HEK293 (cell line): ENCODE measurements around the gene PARD6B.
"Not testable (repeated sequence)": the region's sequence is repeated elsewhere in the genome, so short reads cannot be mapped to it uniquely, and the experiment has no call there.

ENCODE experiments used
- CTCF ChIA-PET: fragments of 350-600 bp; formaldehyde crosslinking; extraction: SDS; loops from one replicate; lab custom pipeline; 2021; ENCODE audit warnings: antibody characterized with exemption; lab: Yijun Ruan, JAX
- POLR2A ChIA-PET: fragments of 300-600 bp; formaldehyde crosslinking; extraction: SDS; loops from one replicate; lab custom pipeline; 2020; ENCODE audit warnings: antibody characterized with exemption, inconsistent platforms; lab: Yijun Ruan, JAX
- H3K27ac ChIP-seq: fragments of 200-500 bp; sonication (Bioruptor generic); 2 replicates; pipeline ENCODE4 v1.5.1; 2014; ENCODE audit warnings: low read depth, low read length, control low read depth, inconsistent platforms; ENCODE audit errors: extremely low read depth
- H3K36me3 ChIP-seq, 2 experiments: fragments of 200-500 bp in 1 of 2; sonication (Bioruptor generic) in 1 of 2; 1 replicate in 1 of 2; 2 replicates in 1 of 2; pipeline ENCODE4 v1.5.1; 2014 to 2017; ENCODE audit warnings: inconsistent platforms in 2 of 2, low read length in 2 of 2; ENCODE audit not compliant: control insufficient read depth in 2 of 2, insufficient read depth in 1 of 2
- H3K4me1 ChIP-seq: fragments of 200-500 bp; sonication (Bioruptor generic); 2 replicates; pipeline ENCODE4 v1.5.1; 2014; ENCODE audit warnings: mild to moderate bottlenecking, low read length, inconsistent platforms; ENCODE audit not compliant: control insufficient read depth, insufficient read depth
- H3K4me3 ChIP-seq: 2 replicates; pipeline ENCODE4 v1.5.1; 2011; ENCODE audit warnings: low read depth, mild to moderate bottlenecking, control low read depth, low read length, moderate library complexity
- H3K9me3 ChIP-seq: fragments of 200-500 bp; sonication (Bioruptor generic); 2 replicates; pipeline ENCODE4 v1.5.1; 2014; ENCODE audit warnings: low read depth, low read length, inconsistent platforms; ENCODE audit not compliant: control insufficient read depth, insufficient read depth
- BCL11A ChIP-seq: fragments of 450-650 bp; formaldehyde crosslinking; IDR thresholded peaks from 2 replicates; pipeline ENCODE4 v1.5.1; 2016; ENCODE audit warnings: low read depth, missing biosample characterization, missing genetic modification characterization
- ELK4 ChIP-seq: IDR thresholded peaks from 2 replicates; pipeline ENCODE4 v1.6.1; 2011; ENCODE audit warnings: mild to moderate bottlenecking, low read depth, low read length, borderline replicate concordance
- GLIS1 ChIP-seq: fragments of 450-650 bp; formaldehyde crosslinking; IDR thresholded peaks from 2 replicates; pipeline ENCODE4 v1.5.1; 2016; ENCODE audit warnings: missing biosample characterization, missing genetic modification characterization
- IKZF3 ChIP-seq: fragments of 450-650 bp; IDR thresholded peaks from 2 replicates; pipeline ENCODE4 v1.5.0; 2018; ENCODE audit warnings: missing biosample characterization, mild to moderate bottlenecking, missing genetic modification characterization, moderate library complexity
- OSR2 ChIP-seq: fragments of 450-650 bp; formaldehyde crosslinking; IDR thresholded peaks from 2 replicates; pipeline ENCODE4 v1.5.1; 2016; ENCODE audit warnings: missing biosample characterization, missing genetic modification characterization
- SCRT1 ChIP-seq: fragments of 450-650 bp; formaldehyde crosslinking; IDR thresholded peaks from 2 replicates; pipeline ENCODE4 v1.5.1; 2016; ENCODE audit warnings: missing biosample characterization, missing genetic modification characterization, borderline replicate concordance
- ZIC2 ChIP-seq: fragments of 450-650 bp; formaldehyde crosslinking; IDR thresholded peaks from 2 replicates; pipeline ENCODE4 v1.5.1; 2016; ENCODE audit warnings: missing biosample characterization, missing genetic modification characterization
- ZNF140 ChIP-seq: fragments of 450-650 bp; formaldehyde crosslinking; IDR thresholded peaks from 2 replicates; pipeline ENCODE4 v1.5.1; 2016; ENCODE audit warnings: missing biosample characterization, missing genetic modification characterization
- ZNF148 ChIP-seq: fragments of 450-650 bp; formaldehyde crosslinking; IDR thresholded peaks from 2 replicates; pipeline ENCODE4 v1.5.0; 2017; ENCODE audit warnings: missing biosample characterization, missing genetic modification characterization, borderline replicate concordance
- ZNF169 ChIP-seq: fragments of 450-650 bp; formaldehyde crosslinking; IDR thresholded peaks from 2 replicates; pipeline ENCODE4 v1.5.1; 2016; ENCODE audit warnings: missing biosample characterization, missing genetic modification characterization
- ZNF366 ChIP-seq: fragments of 450-650 bp; formaldehyde crosslinking; conservative IDR thresholded peaks from 2 replicates; pipeline ENCODE4 v1.5.1; 2016; ENCODE audit warnings: missing biosample characterization, missing genetic modification characterization
- ZNF501 ChIP-seq: fragments of 450-650 bp; formaldehyde crosslinking; IDR thresholded peaks from 2 replicates; pipeline ENCODE4 v1.5.1; 2016; ENCODE audit warnings: missing biosample characterization, missing genetic modification characterization
- ZNF513 ChIP-seq: fragments of 450-650 bp; IDR thresholded peaks from 2 replicates; pipeline ENCODE4 v1.5.1; 2018; ENCODE audit warnings: missing biosample characterization, missing genetic modification characterization
- ZNF549 ChIP-seq: fragments of 450-650 bp; IDR thresholded peaks from 2 replicates; pipeline ENCODE4 v1.5.1; 2018; ENCODE audit warnings: missing biosample characterization, missing genetic modification characterization, mild to moderate bottlenecking, inconsistent platforms, moderate library complexity
- ZNF585B ChIP-seq: fragments of 450-650 bp; formaldehyde crosslinking; IDR thresholded peaks from 2 replicates; pipeline ENCODE4 v1.5.1; 2016; ENCODE audit warnings: missing biosample characterization, missing genetic modification characterization
- ZNF837 ChIP-seq: fragments of 450-650 bp; formaldehyde crosslinking; IDR thresholded peaks from 2 replicates; pipeline ENCODE4 v1.5.1; 2016; ENCODE audit warnings: missing biosample characterization, missing genetic modification characterization
- ZSCAN30 ChIP-seq: fragments of 450-650 bp; IDR thresholded peaks from 2 replicates; pipeline ENCODE4 v1.5.1; 2018; ENCODE audit warnings: missing biosample characterization, mild to moderate bottlenecking, missing genetic modification characterization, moderate library complexity

PARD6B gene

GRCh38 chr20:50701041-50701963 is 30.1 kb upstream of the PARD6B start:
- POLR2A ChIA-PET = interaction anchor here (0.5 to 0.6 kb wide), 2 partner anchors 30 to 82 kb away, joined by 4 to 6 read pairs; partner anchors contain the start of gene PARD6B

GRCh38 chr20:50703651-50704438 is 27.5 kb upstream of the PARD6B start:
- 0 out of 2 replicates have a peak, but pooled peaks have one; percentile 10 for TF ChIP-seq SCRT1 (tag by site-specific recombination)
- H3K36me3 ChIP-seq, H3K27ac ChIP-seq, H3K4me1 ChIP-seq, H3K9me3 ChIP-seq, H3K4me3 ChIP-seq: not testable (repeated sequence)
- CTCF ChIA-PET = interaction anchor here (2.0 kb wide), 1 partner anchor 10 kb away, joined by 9 read pairs; no protein-coding TSS in a partner anchor
- POLR2A ChIA-PET = interaction anchor here (0.6 kb wide), 1 partner anchor 17 kb away, joined by 3 read pairs; no protein-coding TSS in a partner anchor

More at GRCh38 chr20:50701041-50701963, 30.1 kb upstream of the PARD6B start:
- Histone ChIP-seq H3K9me3 (no peaks in the 10 kb centered on the region), H3K4me1 (0 out of 2 replicates have a peak, but pooled peaks cover 5% of the 10 kb centered on the region), H3K4me3 (no peak overlapping the region), H3K27ac (no peak overlapping the region), H3K36me3 (no peaks in the 10 kb centered on the region)
- TF ChIP-seq ZIC2 (tag by site-specific recombination) (peak; percentile 63), ZNF549 (tag by site-specific recombination) (no peak), ZNF501 (tag by site-specific recombination) (no peak), ELK4 (no peak), ZNF140 (no peak), GLIS1 (tag by site-specific recombination) (peak; percentile 79), ZSCAN30 (tag by site-specific recombination) (no peak)
- CTCF ChIA-PET = interaction anchor here (0.5 to 0.6 kb wide), 2 partner anchors 24 to 48 kb away, joined by 3 to 4 read pairs; no protein-coding TSS in a partner anchor

GRCh38 chr20:50704514-50704913 is 26.9 kb upstream of the PARD6B start:
- CTCF ChIA-PET = interaction anchor here (2.0 kb wide), 1 partner anchor 9 kb away, joined by 9 read pairs; no protein-coding TSS in a partner anchor
- Histone ChIP-seq H3K27ac (no peak overlapping the region), H3K9me3 (no peaks in the 10 kb centered on the region), H3K4me3 (no peak overlapping the region), H3K36me3 (no peaks in the 10 kb centered on the region), H3K4me1 (0 out of 2 replicates have a peak, but pooled peaks cover 5% of the 10 kb centered on the region)
- TF ChIP-seq ZNF169 (tag by site-specific recombination) (no peak), OSR2 (no peak), ZNF585B (tag by site-specific recombination) (no peak), ZNF837 (tag by site-specific recombination) (no peak), ZNF148 (tag by site-specific recombination) (no peak), ZNF366 (tag by site-specific recombination) (no peak), BCL11A (no peak), IKZF3 (tag by site-specific recombination) (no peak), ZNF513 (tag by site-specific recombination) (no peak)
- POLR2A ChIA-PET = no interaction called here
